Stimulated activated CD4-positive, alpha-beta T cell treated with anti-CD3 and anti-CD28 coated beads, Interleukin-15, amount 100 ng/mL, for 24 hours (primary cell): ENCODE data around the gene ADAMTSL2.

Experiments used
- DNase-seq: peaks from one replicate; pipeline ENCODE4 v3.0.0-alpha.2; 2020

Gene ADAMTSL2

GRCh38 chr9:133576875-133577736 is 42.6 kb downstream of the ADAMTSL2 start:
- no peak for DNase-seq

DNA sequence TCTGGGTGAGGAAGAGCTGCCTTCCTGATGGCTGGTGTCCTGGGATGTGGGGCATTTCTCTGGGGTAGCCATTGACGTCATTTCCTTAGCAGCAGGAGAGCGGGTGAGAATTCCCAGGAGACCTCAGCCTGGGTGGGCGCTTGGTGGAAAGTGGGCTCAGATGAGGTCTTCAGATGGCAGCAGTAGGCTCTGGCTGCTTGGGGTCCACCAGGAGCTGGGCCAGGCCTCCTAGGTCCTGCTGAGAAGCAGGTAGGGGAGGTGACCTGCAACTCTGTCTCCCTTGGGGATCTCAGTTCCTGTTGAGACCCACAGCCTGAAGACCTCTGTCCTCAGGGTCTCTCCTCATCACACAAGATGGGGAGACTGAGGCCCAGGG is 43.2 kb downstream of the ADAMTSL2 start:
- DNase-seq, result no peak

GRCh38 chr9:133578524-133579441 is 44.3 kb downstream of the ADAMTSL2 start:
- DNase-seq, result no peak

GRCh38 chr9:133579601-133580418 is 45.3 kb downstream of the ADAMTSL2 start:
- DNase-seq, result no peak

DNA sequence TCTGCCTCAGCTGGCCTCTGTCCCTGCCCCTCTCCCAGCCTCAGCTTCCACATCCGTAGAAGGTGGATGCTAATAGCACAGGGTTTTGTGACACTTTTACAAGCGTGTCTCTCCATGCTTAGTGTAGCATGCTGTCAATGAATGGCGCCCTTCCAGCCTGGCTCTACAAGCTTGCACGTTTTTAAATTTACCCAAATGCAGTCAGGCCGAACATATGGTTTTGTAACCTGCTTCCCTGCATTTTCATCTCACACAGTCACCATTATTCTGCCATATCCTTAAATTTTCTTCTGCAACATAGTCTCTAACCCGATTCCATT is 45.9 kb downstream of the ADAMTSL2 start:
- no peak for DNase-seq

DNA sequence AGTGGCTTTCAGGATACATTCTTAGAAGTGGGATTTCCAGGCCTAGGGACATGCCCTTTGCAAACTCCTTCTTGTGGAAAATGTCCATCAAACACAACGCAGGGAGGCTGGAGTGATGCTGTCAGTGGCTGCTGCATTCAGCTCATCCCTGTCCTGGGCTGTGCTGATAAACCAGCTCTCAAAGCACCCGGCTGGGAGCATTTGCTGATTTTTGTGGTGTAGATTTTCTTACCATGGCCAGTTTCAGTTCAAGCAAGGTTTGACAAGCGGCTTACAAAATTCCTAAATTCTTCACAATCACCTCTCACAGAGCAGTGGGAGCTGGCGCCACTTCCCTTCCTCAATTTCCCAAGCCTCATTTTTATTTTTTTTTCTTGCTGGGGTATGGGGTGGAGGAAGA is 46.5 kb downstream of the ADAMTSL2 start:
- no peak for DNase-seq

DNA sequence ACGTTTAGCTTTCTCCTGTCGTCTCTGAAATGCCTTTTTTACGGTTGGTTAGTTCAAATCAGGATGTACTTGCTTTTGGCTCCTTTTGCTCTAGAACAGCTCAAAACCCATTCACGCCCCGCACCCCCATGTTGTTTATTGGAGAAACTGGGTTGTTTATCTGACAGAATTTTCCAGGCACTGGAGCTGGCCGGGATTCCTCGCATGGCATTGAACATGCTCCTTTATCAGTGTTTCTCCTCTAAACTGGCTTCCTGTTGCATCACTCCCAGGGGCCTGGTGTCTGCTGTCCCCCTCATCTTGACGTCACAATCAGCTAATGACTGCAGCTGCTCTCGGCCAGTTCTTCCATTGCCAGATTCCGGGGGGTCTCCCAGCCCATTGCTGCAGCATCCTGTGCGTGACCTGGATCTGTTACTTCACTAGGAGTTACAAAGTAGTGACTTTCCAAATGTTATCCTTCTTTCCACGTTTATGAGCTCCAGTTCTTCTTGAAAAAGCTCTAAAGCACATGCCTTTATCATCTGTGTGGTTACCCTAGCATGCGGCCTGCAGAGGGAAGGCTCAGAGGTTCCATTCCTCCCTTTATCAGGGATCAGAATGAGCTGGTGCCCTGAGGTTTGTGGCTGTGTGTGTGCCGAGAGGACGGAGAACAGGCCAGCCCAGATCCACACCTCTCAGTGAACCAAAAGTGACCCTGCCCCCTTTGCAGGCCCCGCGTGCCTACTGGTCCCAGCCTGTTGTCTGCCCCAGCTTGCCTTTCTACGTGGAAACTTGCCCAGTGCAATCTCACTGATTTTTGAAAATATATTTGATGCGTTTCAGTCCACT is 47.2 kb downstream of the ADAMTSL2 start:
- DNase-seq, result no peak

GRCh38 chr9:133582501-133583045 is 48.1 kb downstream of the ADAMTSL2 start:
- no peak for DNase-seq

DNA sequence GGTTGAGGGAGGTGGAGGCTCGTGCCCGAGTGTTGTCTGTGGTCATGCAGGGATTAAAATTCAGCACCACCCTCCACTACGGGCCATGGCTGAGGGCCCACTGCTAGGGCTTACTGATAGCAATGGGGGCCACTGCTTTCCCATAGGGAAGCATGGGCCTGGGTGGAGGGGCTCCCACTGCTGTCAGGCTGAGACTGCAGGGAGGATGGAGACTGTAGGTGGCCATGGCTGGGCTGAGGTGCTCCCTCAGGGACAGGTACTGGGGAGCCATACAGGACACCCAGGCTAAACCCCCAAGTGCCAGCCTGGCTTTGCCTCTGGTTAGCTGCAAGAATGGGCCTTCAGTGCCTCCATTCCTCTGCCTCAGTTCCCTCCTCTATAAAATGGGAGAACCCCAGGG is 48.6 kb downstream of the ADAMTSL2 start:
- DNase-seq, result no peak

DNA sequence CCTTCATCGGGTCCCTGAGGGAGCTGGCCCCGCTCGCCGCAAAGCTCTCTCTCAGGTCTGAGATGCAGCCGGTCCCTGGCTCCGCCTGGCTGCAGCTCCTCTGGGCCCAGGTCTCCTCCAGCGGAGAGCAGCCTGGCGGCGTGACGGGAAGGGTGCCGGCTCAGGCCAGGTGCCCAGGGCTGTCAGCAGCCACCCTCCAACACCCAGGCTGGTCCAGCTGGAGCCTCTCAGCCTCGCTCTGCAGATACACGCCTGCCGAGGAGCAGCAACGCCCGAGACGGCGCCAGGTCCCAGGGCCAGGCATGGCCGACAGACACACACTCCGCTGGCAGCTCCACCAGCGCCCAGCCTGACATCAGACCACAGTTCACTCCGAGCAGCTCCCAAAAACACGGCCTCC is 49.1 kb downstream of the ADAMTSL2 start:
- no peak for DNase-seq

- no peak for DNase-seq
Measured at GRCh38 chr9:133584167-133584558, 49.7 kb downstream of the ADAMTSL2 start.

GRCh38 chr9:133584559-133585476 is 50.3 kb downstream of the ADAMTSL2 start:
- no peak for DNase-seq

DNA sequence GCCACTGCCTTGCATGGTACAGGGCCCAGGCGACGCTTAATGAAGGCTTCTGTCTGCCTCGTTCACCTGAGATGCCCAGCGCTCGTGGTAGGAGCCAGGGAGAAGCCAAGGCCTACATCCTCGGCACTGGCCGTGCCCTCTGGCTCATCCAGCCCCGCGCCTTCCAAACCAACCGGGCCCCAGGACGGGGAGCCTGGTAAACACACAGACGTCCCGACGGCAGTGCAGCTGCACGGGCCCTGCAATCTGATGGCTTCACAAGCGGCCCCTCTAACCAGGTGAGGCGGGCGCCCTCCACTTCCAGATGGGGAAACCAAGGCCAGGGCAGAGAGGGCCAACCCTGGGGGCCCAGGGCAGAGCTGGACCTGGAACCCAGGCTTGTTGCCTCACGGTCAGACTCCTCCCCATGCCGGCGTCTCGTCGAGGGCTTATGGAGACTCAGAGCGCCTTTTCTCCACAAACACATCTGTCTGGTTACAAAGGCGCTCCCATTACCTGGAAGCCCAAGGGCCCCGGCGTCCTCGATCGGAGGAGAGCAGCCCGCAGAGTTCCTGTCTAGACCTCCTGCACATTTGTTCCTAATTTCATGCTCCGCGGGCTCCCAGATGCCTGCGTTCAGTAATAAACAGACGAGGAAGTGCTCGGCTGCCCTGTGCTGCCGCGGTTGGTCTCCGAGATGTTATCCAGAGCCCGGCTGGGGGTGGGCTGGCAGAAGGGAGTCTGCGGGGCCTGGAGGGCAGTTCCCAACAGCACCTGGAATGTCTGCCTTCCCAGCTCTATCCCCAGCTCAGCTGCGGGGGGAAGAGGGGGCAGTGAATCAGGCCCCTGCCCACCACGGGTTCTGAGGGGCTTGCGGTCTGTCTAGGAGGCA is 51.2 kb downstream of the ADAMTSL2 start:
- DNase-seq, result no peak

DNA sequence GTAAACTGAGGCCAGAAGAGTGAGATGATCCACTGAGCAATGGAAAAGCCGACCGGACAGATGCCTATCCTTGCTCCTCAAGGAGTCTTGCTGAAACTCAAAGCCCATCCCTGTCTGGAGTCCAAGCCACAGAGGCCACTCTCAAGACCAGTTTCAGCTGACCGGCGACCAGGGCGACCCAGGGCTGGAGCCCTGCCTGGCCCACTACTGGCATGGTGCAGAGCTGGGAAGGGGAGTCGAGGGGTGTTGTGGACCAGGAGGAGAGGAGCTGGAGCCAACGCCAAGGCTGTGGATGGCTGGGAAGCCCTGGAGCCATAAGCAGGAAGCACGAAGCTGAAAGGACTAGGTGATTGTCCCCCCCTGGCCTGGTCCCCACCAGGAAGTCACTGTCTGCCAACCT is 52.5 kb downstream of the ADAMTSL2 start:
- DNase-seq, result no peak

GRCh38 chr9:133587466-133587865 is 53.0 kb downstream of the ADAMTSL2 start:
- no peak for DNase-seq

DNA sequence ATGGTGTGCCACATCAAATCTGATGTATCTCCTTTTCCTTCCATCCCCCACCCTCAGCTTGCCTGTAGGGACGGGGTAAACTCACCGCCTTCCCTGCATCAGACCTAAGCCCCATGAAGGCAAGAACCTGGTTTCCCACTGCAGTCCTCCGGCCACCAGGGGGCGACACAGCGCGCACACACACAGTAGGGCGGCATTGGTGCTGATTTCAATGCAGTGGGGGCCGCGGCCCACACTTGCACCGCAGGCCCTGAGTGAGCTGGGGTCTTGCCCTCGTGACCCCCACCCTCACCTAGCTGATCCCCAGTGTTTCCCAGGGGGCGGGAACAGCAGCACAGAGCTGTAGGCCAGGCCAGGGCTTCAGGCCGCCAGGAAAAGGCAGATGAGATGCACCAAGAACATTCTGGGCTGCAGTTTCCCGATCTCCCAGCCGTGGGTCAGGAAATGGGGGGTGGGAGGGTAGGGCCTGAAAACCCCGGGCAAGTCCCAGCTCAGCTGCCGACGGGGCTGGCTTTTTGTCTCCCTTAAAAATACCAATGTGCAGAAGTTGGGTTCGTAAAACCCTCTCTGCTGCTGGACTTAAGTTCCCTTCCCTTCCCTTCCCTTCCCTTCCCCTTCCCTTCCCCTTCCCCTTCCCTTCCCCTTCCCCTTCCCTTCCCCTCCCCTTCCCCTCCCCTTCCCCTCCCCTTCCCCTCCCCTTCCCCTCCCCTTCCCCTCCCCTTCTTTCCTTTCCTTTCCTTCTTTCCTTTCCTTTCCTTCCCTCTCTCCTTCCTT is 55.1 kb downstream of the ADAMTSL2 start:
- DNase-seq, result peak; percentile 63

DNA sequence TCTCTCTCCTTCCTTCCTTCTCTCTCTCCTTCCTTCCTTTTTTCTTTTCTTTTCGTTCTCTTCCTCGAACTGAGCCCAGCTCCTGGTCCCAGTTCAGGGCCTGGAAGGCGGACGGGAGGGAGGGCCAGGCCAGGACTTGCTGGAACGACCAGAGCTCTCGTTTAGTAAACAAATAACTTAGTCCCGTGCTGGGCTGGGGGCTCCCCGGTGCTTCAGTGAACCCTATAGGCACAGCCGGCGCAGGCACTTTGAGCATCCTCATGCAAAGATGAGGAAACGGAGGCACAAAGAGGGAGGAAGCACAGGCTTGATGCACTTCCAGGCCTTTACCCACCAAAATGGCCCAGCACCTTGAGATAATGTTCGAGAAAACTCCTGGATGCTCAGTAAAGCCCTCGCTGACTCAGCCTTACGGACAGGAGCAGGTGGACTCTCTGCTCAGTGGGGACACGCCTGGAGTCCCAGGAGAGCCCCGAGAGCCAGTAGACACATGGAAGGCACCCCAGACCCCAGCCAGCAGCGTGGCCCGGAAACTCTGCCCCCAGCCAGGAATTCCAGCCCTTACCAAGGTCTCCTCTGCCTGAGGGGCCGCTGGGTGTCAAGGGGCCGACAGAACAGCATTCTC is 55.8 kb downstream of the ADAMTSL2 start:
- no peak for DNase-seq

DNA sequence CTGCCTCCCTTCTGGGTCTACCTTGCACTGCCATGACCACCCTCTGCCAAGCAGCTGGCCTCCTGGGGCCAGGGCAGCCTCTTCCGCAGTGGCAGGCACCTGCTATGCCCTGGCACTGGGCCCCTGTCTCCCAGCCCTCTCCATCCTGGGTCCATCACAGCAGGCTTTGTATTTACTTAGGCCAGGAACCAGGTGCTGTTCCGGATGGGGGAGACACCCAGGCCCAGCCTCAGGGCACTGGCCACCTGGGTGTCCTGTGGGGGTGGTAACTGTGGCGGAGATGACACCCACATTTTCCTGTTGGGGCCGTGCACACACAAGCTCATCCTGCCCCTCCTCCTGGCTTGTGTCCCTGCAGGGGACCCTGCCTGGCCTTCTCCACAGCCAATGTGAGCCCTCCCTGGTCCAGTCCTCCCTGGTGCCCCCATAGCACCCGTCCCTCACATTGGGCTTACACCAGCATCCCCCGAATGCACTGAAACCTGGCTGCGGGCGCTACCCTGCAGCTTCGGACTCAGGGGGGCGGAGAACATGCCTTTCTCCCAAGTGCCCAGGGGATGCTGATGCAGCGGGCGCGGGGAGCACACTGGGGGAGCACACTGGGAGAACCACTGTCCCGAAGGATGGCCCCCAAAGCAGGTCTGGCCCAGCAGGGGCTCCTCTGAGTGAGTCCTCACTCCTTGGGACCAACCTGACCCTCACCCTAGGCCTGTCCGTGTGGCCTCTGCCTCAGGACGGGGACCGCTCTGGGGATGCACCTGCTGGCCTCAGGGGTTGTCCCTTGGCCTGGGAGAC is 56.8 kb downstream of the ADAMTSL2 start:
- DNase-seq, result no peak
